Body of pancreas (tissue), 4 donors: ENCODE measurements around the gene EIF5A2. TPM values are rescaled to one million over a fixed set of nuclear protein-coding genes. Genes with fewer than 3 reads are reported as not detected.

Experiments used
- ATAC-seq: fragments of 150-250 bp; one replicate; pipeline ENCODE4 v1.9.1; 2016
- DNase-seq, 4 donors: peaks; one replicate each; pipeline ENCODE4 v3.0.0-alpha.2; 2019
- H3K27ac ChIP-seq, 4 donors: fragments of 200-600 bp; sonication (generic); 1 replicate in 3 of 4; 2 replicates in 1 of 4; pipeline versions ENCODE4 v1.5.1 to v1.6.1; 2016 to 2019; ENCODE audit warnings: mild to moderate bottlenecking in 1 of 4, mixed read lengths in 1 of 4, moderate library complexity in 1 of 4
- H3K27me3 ChIP-seq, 2 donors: fragments of 200-600 bp; sonication (generic); one replicate each; pipeline ENCODE4 v1.6.0; 2016; ENCODE audit warnings: mild to moderate bottlenecking in 1 of 2
- H3K36me3 ChIP-seq, 2 donors: fragments of 200-600 bp; sonication (generic); replicated peaks in 1 of 2; 2 replicates each; pipeline ENCODE4 v1.5.1; 2016; ENCODE audit warnings: low read depth in 2 of 2; ENCODE audit not compliant: insufficient read depth in 1 of 2
- H3K4me1 ChIP-seq: fragments of 200-600 bp; sonication (generic); one replicate; pipeline ENCODE4 v1.6.0; 2016
- H3K4me3 ChIP-seq, 2 donors: fragments of 200-600 bp; sonication (generic); 1 replicate in 1 of 2; 2 replicates in 1 of 2; pipeline ENCODE4 v1.5.1; 2016 to 2019
- H3K9me3 ChIP-seq, 3 donors: fragments of 200-600 bp; sonication (generic); 1 replicate in 2 of 3; 2 replicates in 1 of 3; pipeline ENCODE4 v1.5.1; 2016
- POLR2A ChIP-seq, 3 donors: fragments of 450-650 bp; IDR thresholded peaks; one replicate each; pipeline ENCODE4 v1.6.1; 2016; ENCODE audit warnings: antibody characterized with exemption in 3 of 3, mild to moderate bottlenecking in 2 of 3
- WGBS, 2 donors: methylation state at CpG; one replicate each; pipeline ENCODE4 v1.1.5; 2017; 5-methylcytosine and 5-hydroxymethylcytosine counted together
- intact Hi-C: fragments of 100-400 bp; cut with DNase I; formaldehyde crosslinking; loops from one replicate; pipeline ENCODE4 v1.15.1; 2023
- total RNA-seq, 2 donors: library from RNA; depleted of rRNA; stranded (reverse); fragments of >200 nt; gene quantifications; one replicate each; pipeline ENCODE4 v1.1.0, GENCODE V29; 2016
- TF ChIP-seq, protein P1 (sequence below), 7 experiments: fragments of 450-650 bp in 4 of 7; fragments of 200-600 bp in 3 of 7; sonication (generic) in 3 of 7; IDR thresholded peaks; one replicate each; pipeline ENCODE4 v1.5.1; 2016 to 2019; ENCODE audit warnings: antibody characterized with exemption in 7 of 7

EIF5A2 gene
- total RNA-seq, 2 donors from 2014 or later, result 0.99 to 1.8 TPM

- ATAC-seq (no peak), DNase-seq (no peak)
- intact Hi-C loops, result no loop called here
- Histone ChIP-seq H3K27ac (no peak overlapping the region), H3K4me1 (no peaks in the 10 kb centered on the region), H3K36me3 (no peaks in the 10 kb centered on the region), H3K9me3 (peaks cover 0 to 9% (median 0%) of the 10 kb centered on the region in 3 donors), H3K4me3 (no peak overlapping the region), H3K27me3 (no peaks in the 10 kb centered on the region)
- no peak for TF ChIP-seq POLR2A (IDR thresholded peaks at IDR 0.05)
- TF ChIP-seq, protein P1, sequence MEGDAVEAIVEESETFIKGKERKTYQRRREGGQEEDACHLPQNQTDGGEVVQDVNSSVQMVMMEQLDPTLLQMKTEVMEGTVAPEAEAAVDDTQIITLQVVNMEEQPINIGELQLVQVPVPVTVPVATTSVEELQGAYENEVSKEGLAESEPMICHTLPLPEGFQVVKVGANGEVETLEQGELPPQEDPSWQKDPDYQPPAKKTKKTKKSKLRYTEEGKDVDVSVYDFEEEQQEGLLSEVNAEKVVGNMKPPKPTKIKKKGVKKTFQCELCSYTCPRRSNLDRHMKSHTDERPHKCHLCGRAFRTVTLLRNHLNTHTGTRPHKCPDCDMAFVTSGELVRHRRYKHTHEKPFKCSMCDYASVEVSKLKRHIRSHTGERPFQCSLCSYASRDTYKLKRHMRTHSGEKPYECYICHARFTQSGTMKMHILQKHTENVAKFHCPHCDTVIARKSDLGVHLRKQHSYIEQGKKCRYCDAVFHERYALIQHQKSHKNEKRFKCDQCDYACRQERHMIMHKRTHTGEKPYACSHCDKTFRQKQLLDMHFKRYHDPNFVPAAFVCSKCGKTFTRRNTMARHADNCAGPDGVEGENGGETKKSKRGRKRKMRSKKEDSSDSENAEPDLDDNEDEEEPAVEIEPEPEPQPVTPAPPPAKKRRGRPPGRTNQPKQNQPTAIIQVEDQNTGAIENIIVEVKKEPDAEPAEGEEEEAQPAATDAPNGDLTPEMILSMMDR (IDR thresholded peaks at IDR 0.05), result no peak
- WGBS, 2 donors, result 88% methylated on average over 1 to 4 of the region's 4 CpGs
Measured at GRCh38 chr3:170918715-170919114, 10.3 kb upstream of the EIF5A2 start.

DNA sequence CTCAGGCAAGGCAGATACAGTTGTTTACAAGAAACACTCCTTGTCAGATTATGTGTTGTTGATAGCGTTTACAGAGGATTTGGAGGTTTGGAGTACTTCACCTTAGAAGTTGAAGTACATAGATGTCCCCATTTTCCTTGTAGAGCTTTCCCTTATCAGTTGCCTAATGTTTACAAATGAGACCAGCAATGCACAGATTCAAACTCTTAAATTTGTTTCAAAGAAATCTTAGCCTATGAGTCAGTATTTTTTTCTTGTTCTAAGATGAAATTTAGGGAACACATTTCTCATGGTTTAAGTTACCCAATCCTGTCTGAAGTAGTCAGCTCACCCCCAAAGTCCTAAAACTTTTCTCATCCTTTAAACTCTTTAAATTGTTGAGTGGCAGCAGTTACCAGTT is 6.3 kb upstream of the EIF5A2 start:
- TF ChIP-seq, protein P1 (IDR thresholded peaks at IDR 0.05), result no peak
- TF ChIP-seq POLR2A (IDR thresholded peaks at IDR 0.05), result no peak
- Histone ChIP-seq H3K9me3 (peaks cover 0 to 7% (median 0%) of the 10 kb centered on the region in 3 donors), H3K27me3 (no peaks in the 10 kb centered on the region), H3K27ac (no peak overlapping the region), H3K36me3 (no peaks in the 10 kb centered on the region), H3K4me1 (no peaks in the 10 kb centered on the region), H3K4me3 (no peak overlapping the region)
- WGBS, 2 donors, result 12 to 32% methylated on average over 1 of the region's 1 CpG
- intact Hi-C loops, result no loop called here
- DNase-seq, result no peak
- ATAC-seq, result no peak

GRCh38 chr3:170914212-170914611 is 5.8 kb upstream of the EIF5A2 start:
- H3K27me3 ChIP-seq, result no peaks in the 10 kb centered on the region
- no peak overlapping the region for H3K4me3 ChIP-seq
- H3K27ac ChIP-seq, result no peak overlapping the region
- TF ChIP-seq, protein P1 (IDR thresholded peaks at IDR 0.05), result no peak
- no peak for TF ChIP-seq POLR2A (IDR thresholded peaks at IDR 0.05)
- ATAC-seq, result no peak
- no peak for DNase-seq
- WGBS, 2 donors, result 84 to 89% methylated on average over 5 of the region's 5 CpGs
- no peaks in the 10 kb centered on the region for H3K4me1 ChIP-seq
- intact Hi-C loops, result no loop called here
- no peaks in the 10 kb centered on the region for H3K36me3 ChIP-seq
- H3K9me3 ChIP-seq, result peaks cover 0 to 7% (median 0%) of the 10 kb centered on the region in 3 donors

- DNase-seq, result no peak
- TF ChIP-seq POLR2A (IDR thresholded peaks at IDR 0.05), result no peak
- TF ChIP-seq, protein P1 (IDR thresholded peaks at IDR 0.05), result no peak
- Histone ChIP-seq H3K9me3 (peaks cover 0 to 5% (median 0%) of the 10 kb centered on the region in 3 donors), H3K27ac (no peak overlapping the region), H3K4me3 (no peak overlapping the region), H3K27me3 (no peaks in the 10 kb centered on the region), H3K36me3 (no peaks in the 10 kb centered on the region), H3K4me1 (peaks cover 14% of the 10 kb centered on the region)
- no peak for ATAC-seq
- intact Hi-C loops, result no loop called here
- 71 to 75% methylated on average over 3 of the region's 3 CpGs for WGBS, 2 donors
Measured at GRCh38 chr3:170911051-170911450, 2.6 kb upstream of the EIF5A2 start.

DNA sequence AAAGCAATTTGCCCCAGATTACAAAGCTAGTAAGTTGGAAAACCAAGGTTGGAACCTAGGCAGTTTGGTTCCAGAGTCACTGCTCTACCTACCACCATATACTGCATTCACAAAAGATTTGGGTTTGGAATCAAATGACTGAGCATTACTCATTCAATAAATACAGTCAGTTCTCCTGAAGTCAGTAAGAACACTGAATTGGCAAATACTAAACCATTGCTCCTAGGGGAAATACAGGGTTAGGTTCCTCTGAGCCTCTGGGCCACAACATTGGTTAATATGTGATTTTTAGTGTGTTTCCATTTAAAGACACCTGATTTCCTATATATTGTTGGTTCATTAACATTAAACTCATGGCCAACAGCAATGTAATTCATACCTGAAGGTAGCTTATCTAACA is 2.1 kb upstream of the EIF5A2 start:
- no peak overlapping the region for H3K4me3 ChIP-seq
- TF ChIP-seq, protein P1 (IDR thresholded peaks at IDR 0.05), result no peak
- no peak for TF ChIP-seq POLR2A (IDR thresholded peaks at IDR 0.05)
- H3K9me3 ChIP-seq, result peaks cover 0 to 5% (median 0%) of the 10 kb centered on the region in 3 donors
- intact Hi-C loops, result no loop called here
- H3K36me3 ChIP-seq, result no peaks in the 10 kb centered on the region
- no peaks in the 10 kb centered on the region for H3K27me3 ChIP-seq
- no peak overlapping the region for H3K27ac ChIP-seq
- no peak for ATAC-seq
- H3K4me1 ChIP-seq, result peaks cover 14% of the 10 kb centered on the region
- DNase-seq, result no peak
